NCI-H345 treated with DMSO at 0.1 percent for 48 hours (cell line): ENCODE data around the gene LMF2.

Source experiments
- DNase-seq: peaks from one replicate; lab custom pipeline; 2025; ENCODE audit not compliant: unreplicated experiment; lab: John Stamatoyannopoulos, UW

LMF2 gene

GRCh38 chr22:50504369-50505211 lies 2.9 kb downstream of the LMF2 start:
- no peak for DNase-seq

DNA sequence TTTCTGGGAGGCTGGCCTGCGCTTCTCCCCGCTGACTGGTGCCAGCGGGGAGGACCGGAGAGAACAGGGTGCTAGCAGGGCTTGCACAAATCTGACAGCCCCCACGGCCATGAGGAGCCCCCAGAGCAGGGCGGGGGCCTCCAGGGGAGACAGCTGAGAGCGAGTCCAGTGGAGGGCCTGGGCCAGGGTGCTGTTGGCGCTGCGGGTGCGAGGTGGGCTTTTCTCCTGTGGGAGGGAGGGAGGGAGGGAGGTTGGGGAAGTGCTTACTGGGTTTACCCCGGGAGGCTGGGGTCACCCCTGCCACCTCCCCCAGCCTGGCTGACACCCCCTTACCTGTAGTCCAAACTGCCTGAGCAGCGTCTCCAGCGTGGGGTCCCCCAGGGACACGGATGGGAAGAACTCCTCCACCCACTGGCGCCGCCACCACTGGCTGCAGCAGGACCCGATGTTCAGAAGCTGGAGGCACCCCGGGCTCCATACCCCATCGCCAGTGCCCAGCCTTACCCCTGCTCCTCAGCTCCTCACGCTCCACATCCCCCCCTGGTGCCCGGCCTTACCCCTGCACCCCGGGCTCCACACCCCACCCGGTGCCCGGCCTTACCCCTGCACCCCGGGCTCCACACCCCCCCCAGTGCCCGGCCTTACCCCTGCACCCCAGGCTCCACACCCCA lies 3.9 kb downstream of the LMF2 start:
- DNase-seq, result no peak

GRCh38 chr22:50502628-50503474 lies 4.7 kb downstream of the LMF2 start:
- no peak for DNase-seq

DNA sequence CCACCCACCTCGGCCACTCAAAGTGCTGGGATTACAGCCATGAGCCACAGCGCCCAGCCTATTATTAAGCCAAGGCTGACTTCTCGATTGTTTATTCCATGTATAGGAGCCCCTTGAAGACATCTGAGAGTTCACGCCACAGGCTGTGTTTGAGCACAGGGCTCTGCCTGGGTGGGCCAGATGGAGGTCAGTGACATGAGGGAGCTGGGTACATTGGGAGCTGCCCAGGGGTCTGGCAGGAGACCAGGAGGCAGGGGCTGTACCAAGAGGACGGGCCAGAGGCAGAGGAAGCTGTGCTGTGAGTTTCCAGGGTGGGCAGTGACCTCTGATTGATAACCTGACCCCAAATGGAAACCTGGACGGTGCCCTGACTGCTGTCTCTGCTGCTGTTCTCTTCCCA lies 5.4 kb downstream of the LMF2 start:
- no peak for DNase-seq

DNA sequence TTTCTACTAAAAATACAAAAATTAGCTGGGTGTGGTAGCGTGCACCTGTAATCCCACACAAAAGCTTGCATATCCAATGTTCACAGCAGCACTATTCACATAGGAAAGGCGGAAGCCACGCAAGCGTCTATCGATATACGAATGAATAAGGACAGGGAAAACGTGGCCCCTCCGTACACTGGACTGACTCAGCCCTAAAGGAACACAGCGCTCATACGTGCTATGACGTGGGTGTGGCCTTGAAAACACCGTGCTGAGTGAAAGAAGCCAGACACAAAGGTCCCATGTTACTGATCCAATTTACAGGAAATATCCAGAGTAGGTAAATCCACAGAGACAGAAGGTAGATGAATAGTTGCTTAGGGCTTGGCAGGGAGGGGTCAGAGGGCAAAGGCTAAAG lies 7.0 kb downstream of the LMF2 start:
- no peak for DNase-seq

DNA sequence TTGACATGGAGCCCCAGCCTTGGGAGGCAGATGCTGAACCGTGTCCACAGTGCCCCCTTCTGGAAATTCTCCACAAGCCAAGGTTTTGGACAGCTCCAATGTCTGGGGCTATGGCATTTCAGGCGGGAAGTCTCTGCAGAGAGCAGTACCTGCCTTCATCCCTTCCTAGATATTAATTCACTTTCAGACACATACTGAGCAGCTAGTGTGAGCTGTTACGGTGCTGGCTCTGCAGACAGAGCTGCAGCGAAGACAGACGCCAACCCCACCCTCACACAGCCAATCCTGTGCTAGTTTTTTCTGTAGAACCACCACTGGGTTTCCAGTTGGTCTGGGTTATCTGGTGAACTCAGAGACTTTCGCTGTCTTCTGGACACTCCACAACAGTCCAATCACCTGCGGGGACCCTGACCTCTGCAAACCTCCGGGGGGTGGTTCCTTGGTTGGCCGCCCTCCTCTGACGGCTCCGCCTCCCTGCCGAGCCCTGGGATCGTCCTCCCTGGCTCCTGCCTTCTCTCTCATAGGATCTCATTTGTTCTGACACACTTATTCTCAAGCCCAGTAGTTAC lies 9.1 kb downstream of the LMF2 start:
- peak; percentile 45 for DNase-seq

- DNase-seq, result no peak
These were observed 10.4 kb downstream of the LMF2 start for GRCh38 chr22:50497093-50497492.

DNA sequence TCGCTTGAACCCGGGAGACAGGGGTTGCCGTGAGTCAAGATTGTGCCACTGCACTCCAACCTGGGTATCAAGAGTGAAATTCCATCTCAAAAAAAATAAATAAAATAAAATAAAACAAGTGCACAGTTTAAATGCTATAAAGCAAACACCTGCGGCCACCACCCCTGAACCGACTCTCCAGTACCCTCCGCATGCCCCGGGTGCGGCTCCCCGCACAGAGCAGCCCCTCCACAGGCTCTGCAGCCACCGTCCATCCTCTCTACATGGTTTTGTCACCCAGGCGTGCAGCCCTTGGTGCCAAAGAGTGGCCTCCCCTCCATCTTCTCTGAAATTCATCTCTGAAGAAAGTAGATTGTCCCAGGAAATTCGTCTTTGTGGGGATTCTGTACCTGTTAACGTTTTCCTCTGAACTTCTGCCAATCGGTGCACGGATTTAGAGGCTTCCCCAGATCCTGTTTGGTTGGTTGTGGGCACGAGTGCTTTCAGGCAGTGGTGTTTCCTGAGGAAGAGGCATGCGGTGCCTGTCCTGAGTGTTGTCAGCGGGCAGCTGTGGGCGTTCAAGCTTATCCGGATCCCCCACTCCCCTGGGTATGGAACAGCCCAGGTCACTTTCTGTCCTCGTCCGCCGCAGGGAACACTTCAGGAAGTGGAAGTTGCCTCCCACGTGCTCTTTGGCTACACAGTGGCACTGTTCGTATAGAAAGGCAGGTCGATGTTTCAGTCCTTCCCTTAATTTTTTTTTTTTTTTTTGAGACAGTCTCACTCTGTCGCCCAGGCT lies 16.8 kb downstream of the LMF2 start:
- no peak for DNase-seq

DNA sequence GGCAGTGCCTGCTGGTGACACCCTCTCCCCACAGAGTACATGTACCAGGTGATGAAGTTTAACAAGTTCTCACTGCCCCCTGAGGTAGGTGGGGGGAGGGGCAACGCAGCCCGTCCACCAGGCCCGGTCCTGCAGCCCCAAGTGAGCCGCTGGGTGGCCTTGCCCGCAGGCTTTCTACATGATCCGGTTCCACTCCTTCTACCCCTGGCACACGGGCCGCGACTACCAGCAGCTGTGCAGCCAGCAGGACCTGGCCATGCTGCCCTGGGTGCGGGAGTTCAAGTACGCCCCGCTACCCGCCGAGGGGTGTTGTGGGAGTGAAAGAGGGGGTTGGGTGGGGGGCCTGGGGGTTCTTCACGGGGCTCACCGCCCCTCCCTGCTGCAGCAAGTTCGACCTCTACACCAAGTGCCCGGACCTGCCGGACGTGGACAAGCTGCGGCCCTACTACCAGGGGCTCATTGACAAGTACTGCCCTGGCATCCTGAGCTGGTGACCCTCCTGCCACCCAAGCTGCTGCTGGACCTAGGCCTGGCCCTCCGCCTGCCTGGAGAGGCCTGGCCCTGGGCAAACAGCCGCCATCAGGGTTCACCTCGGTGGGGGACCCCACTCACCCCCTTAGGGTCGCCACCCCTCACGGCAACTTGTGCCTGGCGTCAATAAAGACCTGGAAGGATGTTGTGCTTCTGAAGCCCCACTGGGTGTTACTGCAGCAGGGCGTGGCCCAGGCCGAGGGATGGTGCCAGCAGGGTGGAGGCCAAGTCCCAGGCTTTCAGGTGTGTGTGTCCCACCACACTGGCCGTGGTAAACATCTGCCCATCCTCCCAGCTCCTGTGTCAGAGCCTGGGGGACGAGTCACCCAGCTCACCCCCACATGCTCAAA lies 17.9 kb downstream of the LMF2 start:
- no peak for DNase-seq

GRCh38 chr22:50488886-50489285 lies 18.6 kb downstream of the LMF2 start:
- DNase-seq, result no peak

DNA sequence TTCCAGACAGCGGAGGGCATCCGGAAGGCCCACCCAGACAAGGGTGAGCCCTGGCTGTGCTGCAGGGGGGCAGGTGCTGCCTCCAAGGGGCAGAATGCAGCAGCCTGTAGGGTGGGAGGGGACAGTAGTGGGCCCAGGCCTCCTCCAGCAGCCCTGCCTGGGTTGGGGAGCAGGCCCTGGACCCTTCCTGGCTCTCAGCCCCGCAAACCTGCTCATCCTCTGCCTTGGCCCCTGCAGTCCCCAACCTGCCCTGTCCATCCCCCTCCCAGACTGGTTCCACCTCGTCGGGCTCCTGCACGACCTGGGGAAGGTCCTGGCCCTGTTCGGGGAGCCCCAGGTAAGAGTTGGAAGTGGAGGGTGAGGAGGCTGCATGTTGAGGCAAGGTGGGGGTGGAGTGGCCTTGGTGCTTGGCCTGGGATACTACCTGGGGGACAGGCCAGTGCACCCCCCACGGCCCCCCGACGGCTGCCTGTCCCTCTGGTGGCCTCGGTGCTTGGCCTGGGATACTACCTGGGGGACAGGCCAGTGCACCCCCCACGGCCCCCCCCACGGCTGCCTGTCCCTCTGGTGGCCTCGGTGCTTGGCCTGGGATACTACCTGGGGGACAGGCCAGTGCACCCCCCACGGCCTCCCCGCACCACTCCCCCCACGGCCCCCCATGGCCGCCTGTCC lies 19.4 kb downstream of the LMF2 start:
- no peak for DNase-seq

DNA sequence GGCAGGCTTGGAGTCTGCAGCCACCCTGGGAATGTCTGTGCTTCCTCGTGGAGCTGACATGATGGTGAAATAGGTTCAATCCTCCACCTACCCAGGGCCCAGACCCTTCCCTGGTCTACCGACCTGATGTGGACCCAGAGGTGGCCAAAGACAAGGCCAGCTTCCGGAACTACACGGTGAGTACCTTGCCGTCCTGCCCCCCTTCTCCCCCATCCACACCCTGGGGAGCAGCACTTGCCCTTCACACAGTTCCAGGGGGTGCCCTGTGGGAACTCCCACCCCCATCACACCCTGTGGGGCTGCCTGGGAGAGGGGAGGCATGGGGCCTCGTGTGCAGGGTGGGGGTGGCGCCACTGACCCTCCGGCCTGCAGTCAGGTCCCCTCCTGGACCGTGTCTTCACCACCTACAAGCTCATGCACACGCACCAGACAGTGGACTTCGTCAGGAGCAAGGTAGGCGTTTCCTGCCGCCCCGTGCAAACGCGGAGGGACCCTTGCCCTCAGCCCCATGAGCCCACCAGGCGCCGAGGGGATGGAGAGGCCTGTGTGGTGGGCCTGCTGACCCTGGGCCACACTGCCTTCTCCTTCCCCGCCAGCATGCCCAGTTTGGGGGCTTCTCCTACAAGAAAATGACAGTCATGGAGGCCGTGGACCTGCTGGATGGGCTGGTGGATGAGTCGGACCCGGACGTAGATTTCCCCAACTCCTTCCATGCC lies 20.1 kb downstream of the LMF2 start:
- DNase-seq, result no peak

DNA sequence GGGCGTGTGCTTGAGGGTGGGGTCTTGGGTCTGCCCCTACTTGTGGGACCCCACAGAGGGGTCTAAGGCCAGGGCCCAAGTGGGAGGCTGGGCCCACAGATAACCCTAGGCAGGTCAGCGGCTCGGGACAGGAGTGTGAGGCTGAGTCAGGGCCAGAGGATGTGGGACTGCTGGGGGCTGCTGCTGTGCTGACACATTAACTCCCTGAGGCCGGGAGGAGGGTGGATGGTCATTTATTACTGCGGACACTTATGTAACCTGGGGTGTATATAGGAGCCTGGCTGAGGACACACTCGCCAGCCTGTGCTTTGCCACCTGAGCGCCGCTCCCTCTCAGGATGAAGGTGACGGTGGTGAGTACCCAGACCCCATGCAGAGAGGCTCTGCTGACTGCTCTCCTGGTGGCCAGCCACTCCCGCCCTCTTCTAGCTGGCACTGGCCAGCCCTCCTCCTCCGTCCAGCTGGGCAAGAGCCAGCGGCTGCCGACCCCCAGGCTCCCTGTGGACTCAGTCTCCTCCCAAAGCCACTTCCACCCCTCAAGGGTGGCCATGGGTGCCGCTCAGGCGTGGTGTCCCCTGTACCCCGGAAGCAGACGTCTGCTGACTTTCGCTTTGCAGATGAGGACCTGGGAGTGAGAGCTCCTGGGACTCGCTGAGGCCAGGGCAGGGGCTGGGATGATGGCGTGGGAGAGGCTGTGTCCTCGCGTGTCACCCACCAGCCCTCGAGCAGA lies 20.8 kb downstream of the LMF2 start, which contains the start of gene MIOX:
MIOX (plus strand) TSS at position 299 of the 729 bp plus-strand sequence; CDS start at position 338, 39 bp downstream.
- DNase-seq, result no peak

DNA sequence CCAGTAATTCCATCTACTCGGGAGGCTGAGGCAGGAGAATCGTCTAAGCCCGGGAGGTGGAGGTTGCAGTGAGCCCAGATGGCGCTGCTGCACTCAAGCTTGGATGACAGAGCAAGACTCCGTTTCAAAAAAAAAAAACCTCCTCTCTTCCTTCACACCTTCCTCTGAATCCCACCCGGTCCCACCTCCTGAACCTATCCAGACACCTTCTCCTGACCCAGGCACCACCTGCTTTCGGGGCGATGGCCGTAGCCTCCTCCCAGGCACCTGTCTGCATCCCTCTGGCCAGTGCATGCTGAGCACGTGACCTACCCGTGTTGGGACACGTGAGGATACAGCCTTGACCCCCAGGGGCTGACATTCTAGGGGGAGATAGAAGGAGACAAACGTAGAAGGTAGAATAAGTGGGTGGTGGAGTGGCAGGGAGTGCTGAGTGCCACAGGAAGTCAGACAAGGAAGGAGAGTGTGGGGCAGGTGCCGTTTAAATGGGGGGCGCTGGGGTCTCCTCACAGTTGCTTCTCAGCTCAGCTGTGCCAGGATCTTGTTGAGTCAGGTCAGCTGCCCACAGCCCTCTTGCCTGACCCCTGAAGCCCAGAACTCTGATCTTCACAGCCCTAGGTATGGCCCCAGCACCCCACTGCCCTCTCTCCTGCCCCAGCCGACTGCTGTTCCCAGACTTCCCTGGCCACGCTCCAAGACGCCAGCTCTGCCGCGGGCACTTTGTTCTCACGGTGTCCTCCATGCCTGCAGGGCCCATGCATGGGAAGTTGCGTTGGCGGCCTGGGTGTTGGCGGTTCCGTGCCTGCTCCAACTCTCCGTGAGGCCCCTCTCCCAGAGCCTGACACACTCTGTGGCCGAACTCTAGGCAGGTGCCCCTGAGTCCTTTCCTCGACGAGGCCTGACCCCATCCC lies 22.0 kb downstream of the LMF2 start:
- no peak for DNase-seq

- DNase-seq, result no peak
These were observed 23.3 kb downstream of the LMF2 start for GRCh38 chr22:50483977-50484853.

GRCh38 chr22:50483556-50483955 lies 23.9 kb downstream of the LMF2 start:
- no peak for DNase-seq
